ENCODE data around the gene NT5DC4.

Gene NT5DC4

GRCh38 chr2:112788653-112789052 is 67.8 kb downstream of the NT5DC4 start:
- no peak for DNase-seq

Data from NCI-H146 (cell line).